Mucosa of descending colon (tissue), 3 donors: Measurements from ENCODE around the gene OR10H5. TPM values are rescaled to one million over a fixed set of nuclear protein-coding genes. Genes with fewer than 3 reads are reported as not detected.
A peak's percentile ranks its signal among the peaks of the same experiment; 100 is the strongest.
"Not testable (repeated sequence)": the region's sequence is repeated elsewhere in the genome, so short reads cannot be mapped to it uniquely, and the experiment has no call there.

Experiments
- ATAC-seq: fragments of 200-7000 bp; cut with Tn5 transposase; one replicate; pipeline ENCODE4 v1.9.1; 2020; ENCODE audit warnings: mild to moderate bottlenecking, moderate library complexity
- DNase-seq, 3 donors: peaks; one replicate each; pipeline ENCODE4 v3.0.0-alpha.2; 2020
- H3K36me3 ChIP-seq: fragments of 200-600 bp; one replicate; pipeline ENCODE4 v1.8.0; 2021; ENCODE audit warnings: low read depth, mild to moderate bottlenecking
- H3K4me1 ChIP-seq: fragments of 200-600 bp; one replicate; pipeline ENCODE4 v1.8.0; 2021; ENCODE audit warnings: low read depth, mild to moderate bottlenecking
- H3K4me3 ChIP-seq: fragments of 200-600 bp; one replicate; pipeline ENCODE4 v1.8.0; 2021; ENCODE audit warnings: mild to moderate bottlenecking
- H3K9me3 ChIP-seq: fragments of 200-600 bp; one replicate; pipeline ENCODE4 v1.8.0; 2021; ENCODE audit warnings: mild to moderate bottlenecking
- intact Hi-C, 2 donors: fragments of 100-400 bp; cut with DNase I in 1 of 2; cut with micrococcal nuclease in 1 of 2; formaldehyde crosslinking; loops; one replicate each; pipeline versions ENCODE4 v1.11.0 to v1.11.1; 2022; cut with DNase I, micrococcal nuclease
- total RNA-seq, 3 donors: library from RNA; stranded (reverse); fragmentation: NEBNext Ultra II Directional in 2 of 3; extraction: Animal tissue kit (Norgen Biotek cat#: 25700) in 2 of 3; gene quantifications; one replicate each; pipeline versions ENCODE4 v1.2.1 to v1.2.4, GENCODE V29; 2021 to 2023
- TF ChIP-seq, protein P1 (sequence below): fragments of 200-600 bp; IDR thresholded peaks from one replicate; pipeline ENCODE4 v1.8.0; 2022; ENCODE audit warnings: antibody characterized with exemption, mild to moderate bottlenecking
- donor health status: DM: no; HTN: no; CAD: no; lungs with moderate emphysema.
- donor health status: DM: no; HTN: no; CAD: no.
- donor health status: DM: no; HTN: yes; CAD: no.

Gene OR10H5
- total RNA-seq, 3 donors from 2014 or later, result not detected

DNA sequence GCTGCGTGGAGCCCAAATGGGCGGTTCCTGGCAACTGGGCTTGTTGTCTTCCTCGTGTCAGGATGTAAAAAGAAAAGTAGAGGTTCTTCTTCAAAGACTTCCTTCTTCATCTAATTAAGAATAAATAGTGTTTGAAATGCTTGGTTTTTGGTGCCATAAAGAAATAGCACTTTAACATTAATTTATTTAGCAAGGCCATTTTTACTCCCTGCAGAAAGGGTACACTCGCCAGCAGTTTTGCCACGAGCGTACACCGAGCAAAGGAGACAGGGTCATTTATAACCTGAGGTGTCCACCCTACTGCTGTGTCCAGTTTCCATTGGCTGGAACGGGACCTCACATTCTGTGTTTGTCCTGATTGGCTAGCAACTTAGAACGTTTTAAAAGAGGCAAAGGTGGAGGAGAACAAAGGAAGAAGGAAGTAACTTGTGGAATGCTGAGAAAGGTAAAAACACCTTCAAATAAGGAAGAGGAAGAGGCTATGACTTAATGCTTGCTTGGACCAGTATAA, 49.8 kb downstream of the OR10H5 start:
- TF ChIP-seq, protein P1, sequence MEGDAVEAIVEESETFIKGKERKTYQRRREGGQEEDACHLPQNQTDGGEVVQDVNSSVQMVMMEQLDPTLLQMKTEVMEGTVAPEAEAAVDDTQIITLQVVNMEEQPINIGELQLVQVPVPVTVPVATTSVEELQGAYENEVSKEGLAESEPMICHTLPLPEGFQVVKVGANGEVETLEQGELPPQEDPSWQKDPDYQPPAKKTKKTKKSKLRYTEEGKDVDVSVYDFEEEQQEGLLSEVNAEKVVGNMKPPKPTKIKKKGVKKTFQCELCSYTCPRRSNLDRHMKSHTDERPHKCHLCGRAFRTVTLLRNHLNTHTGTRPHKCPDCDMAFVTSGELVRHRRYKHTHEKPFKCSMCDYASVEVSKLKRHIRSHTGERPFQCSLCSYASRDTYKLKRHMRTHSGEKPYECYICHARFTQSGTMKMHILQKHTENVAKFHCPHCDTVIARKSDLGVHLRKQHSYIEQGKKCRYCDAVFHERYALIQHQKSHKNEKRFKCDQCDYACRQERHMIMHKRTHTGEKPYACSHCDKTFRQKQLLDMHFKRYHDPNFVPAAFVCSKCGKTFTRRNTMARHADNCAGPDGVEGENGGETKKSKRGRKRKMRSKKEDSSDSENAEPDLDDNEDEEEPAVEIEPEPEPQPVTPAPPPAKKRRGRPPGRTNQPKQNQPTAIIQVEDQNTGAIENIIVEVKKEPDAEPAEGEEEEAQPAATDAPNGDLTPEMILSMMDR, result no peak
- H3K4me3 ChIP-seq, result peak overlapping the region; percentile 83
- no peaks in the 10 kb centered on the region for H3K36me3 ChIP-seq
- peak; percentile 48 for ATAC-seq
- intact Hi-C loops, result loop anchor here in 1 of 2 donors (5.0 kb wide), 1 partner anchor 350 kb away; the partner anchor contains the start of gene FAM32A
- DNase-seq, result peak in 1 of 3 donors; percentile 76
- no peaks in the 10 kb centered on the region for H3K9me3 ChIP-seq
- H3K4me1 ChIP-seq, result peaks cover 9% of the 10 kb centered on the region

DNA sequence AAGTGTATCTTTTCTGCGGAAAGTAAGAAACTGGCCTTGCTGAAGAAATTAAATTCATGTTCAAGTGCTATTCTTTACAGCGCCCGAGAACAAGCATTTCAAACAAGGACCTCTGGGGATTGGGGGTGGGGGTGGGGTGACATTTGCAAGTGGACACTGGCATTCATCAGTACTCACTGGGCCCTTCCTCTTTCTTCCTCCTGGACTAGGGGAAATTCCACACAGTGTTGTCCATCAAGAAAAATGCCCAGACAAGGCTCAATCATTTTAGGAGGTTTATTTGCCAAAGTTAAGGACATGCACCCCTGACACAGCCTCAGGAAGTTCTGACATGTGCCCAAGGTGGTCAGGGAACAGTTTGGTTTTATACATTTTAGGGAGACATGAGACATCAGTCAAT, 50.9 kb downstream of the OR10H5 start:
- H3K9me3 ChIP-seq, result no peaks in the 10 kb centered on the region
- ATAC-seq, result no peak
- TF ChIP-seq, protein P1, result no peak
- no peak for DNase-seq
- H3K36me3 ChIP-seq, result no peaks in the 10 kb centered on the region
- H3K4me1 ChIP-seq, result peaks cover 9% of the 10 kb centered on the region
- no peak overlapping the region for H3K4me3 ChIP-seq
- intact Hi-C loops, result loop anchor here in 1 of 2 donors (5.0 kb wide), 1 partner anchor 349 kb away; the partner anchor contains the start of gene FAM32A

DNA sequence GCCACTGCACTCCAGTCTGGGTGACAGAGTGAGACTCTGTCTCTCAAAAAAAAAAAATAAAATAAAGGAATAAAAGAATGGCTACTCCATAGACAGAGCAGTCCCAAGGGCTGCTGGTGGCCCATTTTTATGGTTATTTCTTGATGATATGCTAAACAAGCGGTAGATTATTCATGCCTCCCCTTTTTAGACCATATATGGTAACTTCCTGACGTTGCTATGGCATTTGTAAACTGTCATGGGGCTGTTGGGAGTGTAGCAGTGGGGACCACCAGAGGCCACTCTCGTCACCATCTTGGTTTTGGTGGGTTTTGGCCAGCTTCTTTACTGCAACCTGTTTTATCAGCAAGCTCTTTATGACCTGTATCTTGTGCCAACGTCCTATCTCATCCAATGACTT, 52.4 kb downstream of the OR10H5 start:
- not testable (repeated sequence) for H3K4me1 ChIP-seq, H3K4me3 ChIP-seq, H3K9me3 ChIP-seq, ATAC-seq, DNase-seq, H3K36me3 ChIP-seq
- intact Hi-C loops, result loop anchor here in 1 of 2 donors (5.0 kb wide), 1 partner anchor 347 kb away; the partner anchor contains the start of gene FAM32A

DNA sequence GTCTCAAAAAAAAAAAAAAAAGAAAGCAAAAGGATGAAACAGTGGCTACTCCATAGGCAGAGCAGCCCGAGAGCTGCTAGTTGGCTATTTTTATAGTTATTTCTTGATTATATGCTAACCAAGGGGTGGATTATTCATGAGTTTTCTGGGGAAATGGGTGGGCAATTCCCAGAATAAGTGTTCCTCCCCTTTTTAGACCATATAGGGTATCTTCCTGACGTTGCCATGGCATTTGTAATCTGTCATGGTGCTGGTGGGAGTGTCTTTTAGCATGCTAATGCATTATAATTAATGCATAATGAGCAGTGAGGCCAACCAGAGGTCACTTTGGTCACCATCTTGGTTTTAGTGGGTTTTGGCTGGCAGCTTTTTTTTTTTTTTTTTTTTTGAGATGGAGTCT, 53.4 kb downstream of the OR10H5 start:
- TF ChIP-seq, protein P1, result no peak
- intact Hi-C loops, result no loop called here
- DNase-seq (no peak), ATAC-seq (no peak)
- no peaks in the 10 kb centered on the region for H3K36me3 ChIP-seq
- peaks cover 5% of the 10 kb centered on the region for H3K4me1 ChIP-seq
- no peak overlapping the region for H3K4me3 ChIP-seq
- no peaks in the 10 kb centered on the region for H3K9me3 ChIP-seq

DNA sequence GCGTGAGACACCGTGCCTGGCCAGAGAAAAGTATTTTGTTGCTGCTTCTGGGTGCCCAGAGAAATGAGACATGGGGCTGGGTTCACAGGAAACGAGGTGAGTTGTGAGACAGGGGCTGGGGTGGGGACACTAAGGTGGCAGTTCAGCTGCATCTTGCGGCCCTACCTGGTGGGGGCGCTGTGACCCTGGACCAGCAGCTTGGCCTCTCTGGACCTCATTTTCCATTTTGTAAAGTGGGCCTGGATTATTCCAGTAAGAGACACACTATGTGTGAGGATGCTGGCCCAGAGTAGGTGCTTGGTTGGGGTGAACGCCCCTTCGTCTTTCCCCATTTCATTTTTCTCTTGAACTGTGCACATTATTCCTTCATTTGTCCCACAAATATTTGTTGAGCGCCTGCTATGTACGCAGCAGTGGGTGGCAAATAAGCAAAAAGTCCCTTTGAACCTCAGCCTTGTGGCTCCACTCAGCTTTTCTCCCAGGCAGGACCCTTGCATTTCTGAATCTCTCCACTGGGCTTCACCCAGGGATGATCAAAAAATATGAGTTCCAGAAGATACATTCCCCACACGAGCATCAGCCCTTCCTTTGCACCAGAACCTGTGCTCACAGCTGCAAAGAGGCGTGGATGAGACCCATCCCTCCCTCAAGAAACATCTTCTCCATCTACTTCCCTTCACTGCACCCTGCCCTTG, 54.6 kb downstream of the OR10H5 start:
- Histone ChIP-seq H3K4me1 (peaks cover 3% of the 10 kb centered on the region), H3K4me3 (no peak overlapping the region), H3K36me3 (no peaks in the 10 kb centered on the region), H3K9me3 (no peaks in the 10 kb centered on the region)
- DNase-seq (no peak), ATAC-seq (no peak)
- intact Hi-C loops, result no loop called here
- TF ChIP-seq, protein P1, result no peak

DNA sequence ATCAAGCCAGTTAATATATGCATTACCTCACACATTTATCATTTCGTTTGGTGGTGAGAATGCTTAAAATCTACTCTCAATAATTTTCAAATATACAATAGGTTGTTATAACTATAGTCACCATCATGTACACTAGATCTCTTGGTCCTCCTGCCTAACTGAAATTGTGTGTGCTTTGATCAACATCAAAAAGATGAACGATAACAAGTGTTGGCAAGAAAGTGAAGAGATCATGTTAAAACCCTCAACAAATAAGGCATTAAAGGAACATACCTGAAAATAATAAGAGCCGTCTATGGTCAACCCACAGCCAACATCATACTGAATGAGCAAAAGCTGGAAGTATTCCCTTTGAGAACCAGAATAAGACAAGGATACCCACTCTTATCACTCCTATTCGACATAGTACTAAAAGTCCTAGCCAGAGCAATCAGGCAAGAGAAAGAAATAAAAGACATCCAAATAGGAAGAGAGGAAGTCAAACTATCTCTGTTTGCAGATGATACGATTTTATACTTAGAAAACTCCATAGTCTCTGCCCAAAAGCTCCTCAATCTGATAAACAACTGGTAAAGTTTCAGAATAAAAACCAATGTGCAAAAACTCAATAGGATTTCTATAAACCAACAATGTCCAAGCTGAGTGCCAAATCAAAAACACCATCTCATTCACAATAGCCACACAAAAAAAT, 55.9 kb downstream of the OR10H5 start:
- no peaks in the 10 kb centered on the region for H3K4me1 ChIP-seq
- no peaks in the 10 kb centered on the region for H3K36me3 ChIP-seq
- no peak overlapping the region for H3K4me3 ChIP-seq
- intact Hi-C loops, result no loop called here
- DNase-seq, result no peak
- no peaks in the 10 kb centered on the region for H3K9me3 ChIP-seq
- ATAC-seq, result no peak
- TF ChIP-seq, protein P1, result no peak

DNA sequence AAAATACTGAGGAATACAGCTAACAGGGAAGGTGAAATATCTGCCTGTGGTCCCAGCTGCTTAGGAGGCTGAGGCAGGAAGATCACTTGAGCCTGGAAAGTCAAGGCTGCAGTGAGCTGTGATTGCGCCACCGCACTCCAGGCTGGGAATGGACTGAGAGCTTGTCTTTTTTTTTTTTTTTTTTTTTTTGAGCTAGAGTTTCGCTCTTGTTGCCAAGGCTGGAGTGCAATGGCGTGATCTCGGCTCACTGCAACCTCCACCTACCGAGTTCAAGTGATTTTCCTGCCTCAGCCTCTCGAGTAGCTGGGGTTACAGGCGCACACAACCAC, 56.4 kb downstream of the OR10H5 start:
- H3K9me3 ChIP-seq, H3K36me3 ChIP-seq, ATAC-seq, H3K4me3 ChIP-seq, intact Hi-C loops, DNase-seq, H3K4me1 ChIP-seq: not testable (repeated sequence)
